GM21737 (cell line): ENCODE data around the gene VPS54.
"Not testable (repeated sequence)": the region's sequence is repeated elsewhere in the genome, so short reads cannot be mapped to it uniquely, and the experiment has no call there.

Experiments used
- ATAC-seq: cut with Tn5 transposase; IDR thresholded peaks from one replicate; pipeline ENCODE4 v1.9.1; 2021; ENCODE audit warnings: mild to moderate bottlenecking, moderate library complexity; ENCODE audit not compliant: unreplicated experiment

VPS54 gene

DNA sequence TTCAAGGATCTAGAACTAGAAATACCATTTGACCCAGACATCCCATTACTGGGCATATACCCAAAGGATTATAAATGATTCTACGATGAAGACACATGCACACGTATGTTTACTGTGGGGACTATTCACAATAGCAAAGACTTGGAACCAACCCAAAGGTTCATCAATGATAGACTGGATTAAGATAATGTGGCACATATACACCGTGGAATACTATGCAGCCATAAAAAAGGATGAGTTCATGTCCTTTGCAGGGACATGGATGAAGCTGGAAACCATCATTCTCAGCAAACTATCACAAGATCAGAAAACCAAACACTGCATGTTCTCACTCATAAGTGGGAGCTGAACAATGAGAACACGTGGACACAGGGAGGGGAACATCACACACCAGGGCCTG lies 87.1 kb downstream of the VPS54 start:
- ATAC-seq = not testable (repeated sequence)

DNA sequence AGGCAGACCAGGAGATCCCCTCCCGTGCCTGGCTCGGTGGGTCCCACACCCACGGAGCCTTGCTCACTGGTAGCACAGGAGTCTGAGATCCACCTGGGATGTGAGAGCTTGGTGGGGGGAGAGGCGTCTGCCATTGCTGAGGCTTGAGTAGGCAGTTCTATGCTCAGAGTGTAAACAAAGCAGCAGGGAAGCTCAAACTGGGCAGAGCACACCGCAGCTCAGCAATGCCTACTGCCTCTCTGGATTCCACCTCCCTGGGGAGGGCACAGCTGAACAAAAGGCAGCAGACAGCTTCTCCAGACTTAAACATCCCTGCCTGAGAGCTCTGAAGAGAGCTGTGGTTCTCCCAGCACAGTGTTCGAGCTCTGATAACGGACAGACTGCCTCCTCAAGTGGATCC lies 92.4 kb downstream of the VPS54 start:
- no peak for ATAC-seq

DNA sequence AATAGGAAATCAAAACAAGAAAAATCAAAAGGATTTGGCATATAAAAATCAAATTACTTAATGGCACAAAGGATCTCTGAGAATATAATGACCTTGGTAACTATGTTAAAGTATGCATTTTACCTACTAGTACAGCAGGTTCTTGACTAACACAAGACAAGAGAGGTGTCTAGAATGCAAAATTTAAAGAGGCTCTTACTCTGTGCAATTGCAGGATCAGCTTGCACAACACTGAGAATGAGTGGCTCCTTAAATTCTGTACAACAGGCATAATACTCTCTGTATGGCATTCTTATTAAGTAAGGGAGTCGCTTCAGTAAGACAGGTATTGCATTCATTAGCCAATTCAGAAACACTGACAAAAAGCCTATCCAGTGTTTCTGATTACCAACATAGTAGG lies 104.9 kb downstream of the VPS54 start:
- no peak for ATAC-seq

DNA sequence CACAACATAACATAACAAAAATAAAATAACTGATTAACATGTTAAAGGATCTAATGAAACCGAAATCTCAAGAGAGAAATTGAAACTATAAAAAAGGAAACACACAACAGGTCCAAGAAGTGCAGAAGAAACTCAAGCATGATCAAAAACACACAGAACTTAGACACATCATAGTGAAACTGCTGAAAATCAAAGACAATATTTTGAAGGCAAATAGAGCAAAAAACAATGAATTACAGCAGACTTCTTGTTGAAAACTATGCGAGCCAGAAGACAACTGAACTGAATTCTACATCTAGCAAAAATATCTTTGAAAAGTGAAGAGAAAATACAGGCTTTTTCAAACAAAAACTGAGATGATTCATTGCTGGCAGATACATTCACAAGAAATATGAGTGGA lies 116.2 kb downstream of the VPS54 start:
- ATAC-seq = no peak

DNA sequence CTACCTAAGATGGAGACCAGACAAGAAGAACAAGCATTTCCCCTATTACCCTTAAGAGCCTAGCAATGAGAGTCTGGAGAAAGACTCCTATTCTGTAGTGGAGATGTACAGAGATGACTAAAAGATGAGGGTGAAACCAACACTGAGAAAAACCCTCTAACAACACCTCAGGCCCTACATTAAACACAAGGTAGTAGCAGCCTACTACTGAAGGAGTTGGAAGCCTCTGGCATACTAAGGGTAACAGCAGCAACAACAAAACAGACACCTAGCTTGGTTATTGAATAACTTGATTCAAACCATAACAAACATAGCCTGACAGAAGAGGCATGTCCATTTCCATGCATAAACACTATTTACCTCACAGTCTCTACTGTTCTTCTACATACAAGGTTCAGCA lies 117.1 kb downstream of the VPS54 start:
- ATAC-seq = no peak

DNA sequence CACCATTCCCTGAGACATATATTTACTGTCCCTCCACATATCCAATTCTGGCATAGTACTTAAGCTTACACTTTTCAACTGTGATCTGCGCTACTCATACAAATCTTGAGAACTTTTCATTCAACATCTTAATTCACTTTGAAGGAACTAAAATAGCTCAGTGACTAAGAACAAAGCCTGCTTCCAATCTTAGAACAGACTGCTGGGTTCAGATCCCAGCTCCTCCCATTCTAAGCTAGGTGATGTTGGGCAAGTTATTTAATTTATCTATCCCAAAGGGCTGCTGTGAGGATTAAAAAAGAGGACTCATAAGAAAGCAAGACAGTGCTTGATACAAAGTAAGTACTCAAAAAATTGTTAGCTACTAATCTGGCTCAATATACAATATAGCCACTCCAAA lies 119.6 kb downstream of the VPS54 start:
- ATAC-seq = no peak

DNA sequence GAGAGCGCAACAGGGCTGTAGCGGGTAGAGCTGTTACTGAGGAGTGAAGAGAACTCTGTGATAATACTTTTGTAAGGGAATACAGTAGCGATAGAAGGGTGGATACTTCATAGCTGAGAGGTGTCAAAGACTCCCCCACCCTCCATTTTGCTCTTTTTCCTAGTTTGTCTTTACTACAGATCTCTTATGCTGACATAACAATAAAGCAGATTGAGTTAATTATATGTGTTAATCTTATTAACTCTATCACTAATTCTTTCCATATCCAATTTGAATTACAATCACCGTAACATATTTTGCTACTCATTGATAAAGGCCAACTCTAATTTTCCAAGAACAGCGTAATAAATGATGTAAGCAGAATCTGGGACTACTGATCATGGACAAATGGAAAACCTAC lies 120.4 kb downstream of the VPS54 start:
- no peak for ATAC-seq

DNA sequence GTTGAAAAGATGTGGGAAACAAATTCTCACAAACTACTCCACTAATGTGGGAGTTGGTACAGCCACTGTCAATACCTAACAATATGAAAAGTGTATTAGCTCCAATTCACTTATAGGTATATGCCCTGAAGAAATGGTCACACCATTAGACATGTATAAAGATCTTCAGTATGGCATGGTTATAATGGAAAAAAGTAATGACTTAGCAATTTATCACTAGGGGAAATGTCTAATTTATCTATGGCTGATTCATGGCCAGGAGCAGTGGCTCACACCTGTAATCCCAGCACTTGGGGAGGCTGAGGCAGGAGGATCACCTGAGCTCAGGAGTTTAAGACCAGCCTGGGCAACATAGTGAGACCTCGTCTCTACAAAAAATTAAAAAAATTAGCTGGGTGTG lies 125.1 kb downstream of the VPS54 start:
- ATAC-seq = no peak

DNA sequence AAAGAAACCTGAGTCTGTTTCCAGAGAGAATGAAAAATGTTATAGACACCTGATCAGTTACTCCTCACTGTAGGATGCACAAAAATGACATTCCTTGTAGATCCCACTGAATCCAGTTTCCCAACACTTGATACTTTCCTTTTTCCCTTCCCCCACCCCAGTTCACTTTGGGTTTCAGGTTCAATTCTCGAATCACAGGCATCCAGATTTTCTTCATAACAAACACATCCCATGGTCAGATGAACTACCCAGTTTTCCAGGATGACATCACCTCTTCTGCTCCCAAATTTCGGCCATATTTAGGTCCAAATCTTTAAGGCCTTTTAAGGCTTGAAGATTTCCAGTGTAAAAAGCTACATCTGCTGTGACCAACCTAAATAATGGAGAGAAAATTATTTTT lies 126.1 kb downstream of the VPS54 start:
- no peak for ATAC-seq

DNA sequence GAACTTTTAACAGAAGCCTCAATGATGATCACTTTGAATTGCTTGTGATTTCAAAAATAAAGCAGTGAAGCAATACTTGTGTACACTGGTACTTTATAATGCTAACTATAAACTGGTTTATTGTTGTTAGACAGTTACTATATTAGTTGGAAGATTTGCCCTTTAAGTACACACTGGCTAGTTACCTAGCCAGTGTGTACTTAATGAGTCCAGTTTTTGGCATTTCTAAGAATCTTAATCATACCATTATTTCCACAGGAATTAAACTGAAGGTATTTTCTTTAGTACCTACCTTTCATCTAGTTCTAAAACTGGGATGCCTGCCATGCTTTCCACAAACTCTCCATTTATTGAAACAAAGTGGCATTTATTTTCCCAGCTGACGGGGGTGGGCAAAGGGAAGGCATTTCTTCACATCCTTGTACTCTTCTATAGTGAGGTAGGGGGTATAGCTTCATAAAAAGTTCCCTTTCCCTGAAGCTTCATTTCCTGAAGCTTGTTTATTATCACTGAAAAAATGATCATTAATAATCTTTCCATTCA lies 127.7 kb downstream of the VPS54 start:
- no peak for ATAC-seq

DNA sequence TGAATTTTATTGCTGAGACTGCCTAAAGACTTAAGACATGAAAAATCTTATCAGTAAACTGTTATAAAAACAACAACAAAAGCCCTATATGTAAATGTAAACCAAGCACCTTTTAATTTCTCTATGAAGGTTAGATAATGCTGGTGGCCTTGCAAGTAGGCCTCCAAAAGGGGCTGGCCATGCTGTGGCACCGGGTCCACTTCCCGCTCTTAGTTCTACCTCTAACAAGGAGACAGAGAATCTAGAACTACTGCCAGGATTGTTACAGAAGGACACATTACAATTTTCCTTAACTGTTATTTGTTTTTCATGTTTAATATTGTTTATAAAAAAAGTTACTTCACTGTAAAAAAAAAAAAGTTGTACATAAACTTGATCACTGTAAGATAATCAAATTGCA lies 128.6 kb downstream of the VPS54 start:
- no peak for ATAC-seq

DNA sequence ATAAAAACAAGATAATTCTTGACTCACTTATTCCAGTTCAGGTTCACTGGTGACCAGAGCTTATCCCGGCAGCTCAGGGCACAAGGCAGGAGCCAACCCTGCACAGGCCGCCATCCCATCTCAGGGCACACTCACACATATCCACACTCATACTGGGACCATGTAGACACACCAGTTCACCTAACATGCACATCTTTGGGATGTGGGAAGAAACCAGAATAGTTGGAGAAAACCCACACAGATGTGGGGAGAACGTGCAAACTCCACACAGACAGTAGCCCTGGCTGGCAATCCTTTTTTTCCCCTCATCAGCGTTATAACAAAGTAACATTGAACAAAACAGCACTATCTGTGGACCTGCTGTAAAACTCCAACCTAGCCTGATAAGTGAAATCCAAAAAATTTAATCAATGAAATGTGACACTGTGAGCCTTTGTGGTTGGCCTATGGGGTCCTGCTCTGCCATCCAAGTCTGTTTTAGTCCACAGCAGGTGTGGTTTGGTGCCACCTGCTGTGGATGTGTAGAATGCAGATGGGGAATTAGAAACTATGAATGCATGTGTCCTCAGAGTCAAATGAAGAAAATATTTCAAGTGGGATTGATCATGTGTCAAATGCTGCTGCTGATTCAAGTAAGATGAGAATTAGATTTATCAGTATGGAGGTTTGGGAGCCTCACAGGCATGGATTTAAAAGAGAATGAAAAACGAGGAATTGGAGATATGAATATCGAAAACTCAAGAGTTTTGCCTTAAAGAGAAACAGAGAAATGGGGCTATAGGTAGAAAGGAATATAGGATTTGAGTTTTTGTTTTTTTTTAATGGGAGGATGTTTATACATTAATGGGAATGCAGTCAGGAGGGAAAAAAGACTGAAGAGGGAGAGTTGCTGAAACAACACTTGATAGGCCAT lies 130.5 kb downstream of the VPS54 start:
- no peak for ATAC-seq

DNA sequence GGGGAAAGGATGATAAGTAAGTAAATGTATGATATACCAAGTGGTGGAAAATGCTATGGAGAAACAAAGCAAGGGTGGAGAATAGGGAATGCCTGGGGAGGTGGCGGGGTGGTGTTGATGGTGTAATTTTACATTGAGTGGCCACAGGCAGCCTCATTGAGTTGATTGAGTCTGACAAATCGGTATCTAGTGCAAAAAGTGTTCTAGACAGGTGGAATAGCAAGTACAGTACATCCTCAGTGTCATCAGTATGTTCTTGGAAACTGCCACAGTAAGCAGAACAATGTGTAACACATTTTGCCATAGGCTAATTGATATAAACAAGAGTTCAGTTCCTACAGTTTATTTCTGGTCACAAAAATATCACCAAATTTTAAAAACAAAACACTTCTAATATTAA lies 131.2 kb downstream of the VPS54 start:
- no peak for ATAC-seq

DNA sequence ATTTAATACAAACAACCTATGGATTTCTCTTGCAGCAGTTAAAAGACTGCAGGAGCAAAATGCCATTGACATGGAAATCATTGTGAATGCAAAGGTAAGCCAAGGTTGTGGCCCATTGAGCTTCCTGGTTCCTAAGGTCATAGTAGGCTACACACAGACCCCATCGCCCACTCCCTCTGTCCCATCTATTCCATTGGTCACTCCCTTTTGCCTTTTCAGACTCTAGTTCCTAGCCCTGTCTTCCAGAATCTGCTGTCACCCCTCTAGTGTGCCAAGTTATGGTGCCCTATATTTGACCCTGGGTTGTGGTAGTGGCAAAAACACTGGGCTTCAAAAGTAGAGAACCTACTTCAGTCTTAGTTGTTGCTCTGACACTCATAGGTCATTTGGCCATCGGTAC lies 132.8 kb downstream of the VPS54 start:
- ATAC-seq = no peak

DNA sequence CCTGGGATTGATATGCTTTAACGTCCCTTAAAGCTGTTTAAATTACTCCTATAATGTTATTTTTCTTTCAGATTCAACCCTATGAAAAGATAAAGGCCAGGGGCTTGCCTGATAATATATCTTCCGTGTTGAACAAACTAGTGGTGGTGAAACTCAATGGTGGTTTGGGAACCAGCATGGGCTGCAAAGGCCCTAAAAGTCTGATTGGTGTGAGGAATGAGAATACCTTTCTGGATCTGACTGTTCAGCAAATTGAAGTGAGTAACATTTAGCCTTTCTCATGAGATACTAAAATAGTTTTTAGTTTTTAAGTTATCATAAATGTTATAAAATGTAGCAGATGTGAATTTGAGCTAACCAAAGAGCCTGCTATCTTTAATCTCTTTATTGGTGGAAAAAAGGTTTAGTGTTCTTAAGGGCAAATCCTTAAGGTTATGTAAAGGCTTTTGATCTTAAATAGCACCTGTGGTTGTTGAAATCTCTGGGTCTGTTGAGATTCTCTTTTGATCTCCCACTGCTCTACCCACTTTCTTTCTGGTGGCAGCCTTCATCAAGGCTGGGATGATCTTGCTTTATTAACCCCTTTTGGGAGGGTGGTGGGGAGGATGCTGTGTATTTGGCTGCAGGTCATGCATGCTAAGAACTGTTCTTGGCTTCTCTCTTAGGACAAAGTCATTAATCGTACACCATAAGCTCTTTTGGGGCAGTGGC lies 136.7 kb downstream of the VPS54 start:
- no peak for ATAC-seq

DNA sequence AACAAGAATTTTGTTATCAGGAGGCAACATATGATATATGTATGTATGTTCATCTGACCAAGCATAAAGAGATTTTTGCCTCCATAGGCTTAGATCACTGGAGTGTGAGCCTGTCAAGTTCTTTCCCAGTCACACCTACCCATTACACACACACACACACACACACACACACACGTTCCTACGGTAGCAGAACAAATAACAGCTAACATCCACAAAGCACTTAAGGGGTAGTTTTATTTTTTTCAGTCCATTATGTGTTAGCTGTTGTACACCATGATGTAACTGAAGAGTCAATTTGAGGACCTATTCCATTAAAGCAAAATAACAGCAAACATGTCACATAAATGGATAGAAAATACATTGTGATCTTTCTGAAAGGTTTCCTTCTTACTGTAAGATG lies 138.0 kb downstream of the VPS54 start:
- ATAC-seq = no peak

DNA sequence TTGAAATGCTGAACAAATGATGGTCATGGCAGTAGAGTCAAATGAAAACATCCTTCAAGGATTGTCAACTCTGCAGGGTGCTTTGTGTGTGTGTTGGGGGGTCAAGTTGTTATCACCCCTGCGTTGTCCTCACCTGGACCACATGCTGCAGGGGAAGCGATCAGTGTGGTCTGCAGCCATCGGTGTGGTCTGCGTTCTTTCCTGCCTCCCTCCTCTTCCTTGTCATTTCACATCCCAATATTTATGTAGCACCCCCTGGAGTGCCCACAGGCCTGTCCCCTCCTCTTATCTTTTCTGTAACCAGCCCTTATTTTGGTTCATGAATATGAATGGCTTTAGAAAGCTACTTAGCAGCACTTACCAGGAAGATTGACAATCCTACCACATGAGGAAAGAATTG lies 138.6 kb downstream of the VPS54 start:
- ATAC-seq = no peak

DNA sequence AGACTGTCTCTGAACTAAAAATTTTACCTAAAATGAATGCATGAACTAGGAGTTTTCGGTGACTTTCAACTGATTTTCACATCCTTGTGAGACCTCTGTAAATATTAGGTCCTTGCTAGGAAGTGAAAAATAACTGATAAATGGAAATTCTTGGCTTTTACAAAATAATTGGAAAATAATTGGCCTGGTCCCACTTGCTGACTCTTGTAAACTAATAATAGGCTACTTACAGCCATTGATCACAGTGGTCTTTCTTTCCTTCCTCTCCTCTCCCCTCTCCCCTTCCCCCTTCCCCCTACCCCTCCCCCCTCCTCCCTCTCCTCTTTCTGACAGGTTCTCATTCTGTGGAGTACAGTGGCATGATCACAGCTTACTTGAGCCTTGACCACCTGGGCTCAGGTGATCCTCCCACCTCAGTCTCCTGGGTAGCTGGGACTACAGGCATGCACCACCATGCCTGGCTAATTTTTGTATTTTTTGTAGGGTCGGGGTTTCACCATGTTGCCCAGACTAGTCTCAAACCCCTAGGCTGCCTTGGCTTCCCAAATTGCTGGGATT lies 139.3 kb downstream of the VPS54 start:
- ATAC-seq = no peak

DNA sequence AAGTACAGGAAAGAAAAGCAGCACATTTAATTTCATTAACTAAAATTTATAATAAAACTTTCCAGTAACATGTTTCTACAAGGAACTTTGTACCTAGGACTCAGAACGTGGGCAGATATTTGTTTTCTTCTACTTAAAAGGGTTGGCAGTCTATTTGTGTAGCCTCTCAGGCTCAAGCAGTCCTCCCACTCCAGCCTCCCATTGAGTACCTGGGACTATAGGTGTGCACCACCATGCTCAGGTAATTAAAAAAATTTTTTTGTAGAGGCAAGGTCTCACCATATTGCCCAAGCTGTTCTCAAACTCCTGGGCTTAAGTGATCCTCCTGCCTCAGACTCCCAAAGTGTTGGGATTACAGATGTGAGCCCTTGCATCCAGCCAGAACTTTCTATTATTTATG lies 140.7 kb downstream of the VPS54 start:
- ATAC-seq = no peak

DNA sequence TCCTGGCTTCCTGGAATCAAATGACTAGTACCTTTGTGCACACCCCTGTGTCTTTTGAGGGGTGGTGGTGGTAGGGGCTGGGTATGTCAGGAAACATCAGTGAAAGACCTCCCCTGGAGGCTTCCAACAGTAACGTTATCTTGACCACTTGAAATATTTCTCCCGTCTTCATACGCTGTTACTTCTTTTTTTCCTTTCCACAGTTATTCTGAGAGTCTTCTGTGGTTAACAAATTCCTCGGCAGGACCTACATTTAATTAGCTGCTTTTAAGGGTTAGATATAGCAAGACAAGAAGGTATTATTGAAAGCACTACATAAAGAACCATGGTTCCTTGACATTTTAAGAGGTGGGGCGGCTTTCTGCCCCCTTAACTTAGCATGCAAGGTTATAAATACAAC lies 142.9 kb downstream of the VPS54 start:
- ATAC-seq = no peak

DNA sequence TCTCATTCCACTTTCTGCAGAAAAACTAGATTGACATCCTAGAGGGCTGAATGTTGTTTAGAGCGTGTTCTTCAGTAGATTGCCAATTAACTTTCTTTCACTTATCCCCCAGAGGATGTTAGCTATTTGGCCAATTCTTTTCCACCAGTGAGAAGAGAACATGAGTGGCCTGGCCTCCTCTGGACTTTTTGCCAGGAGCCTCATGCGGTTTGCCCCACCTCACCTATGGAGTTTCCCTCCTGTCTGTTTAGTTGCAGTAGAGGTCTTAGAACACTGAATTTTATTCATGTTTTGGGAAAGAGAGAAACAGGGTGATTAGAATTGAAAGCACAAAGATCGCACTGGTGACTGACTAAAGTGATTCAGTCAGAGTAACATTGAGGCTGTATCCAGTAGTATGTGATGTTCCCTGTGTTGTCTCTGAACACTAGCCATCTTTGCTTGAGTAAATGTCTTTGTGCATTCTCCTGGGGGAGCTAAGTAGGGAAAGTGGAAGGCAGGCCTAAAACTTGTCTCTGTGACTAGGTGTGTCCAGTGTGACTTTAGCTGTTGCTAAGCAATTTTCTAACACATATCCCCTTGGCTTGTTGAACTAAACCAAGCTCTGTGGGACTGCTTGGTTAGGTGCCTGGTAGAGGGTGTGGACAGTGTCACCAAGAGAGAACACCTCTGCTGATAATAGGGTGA lies 143.5 kb downstream of the VPS54 start:
- no peak for ATAC-seq
